NCI-H226 (cell line): ENCODE measurements around the gene RAD51B.

Source experiments
- DNase-seq: peaks from one replicate; pipeline ENCODE4 v3.0.0-alpha.2; 2015

The RAD51B gene

GRCh38 chr14:68458840-68459469 lies 639.4 kb downstream of the RAD51B start:
- peak; percentile 70 for DNase-seq

DNA sequence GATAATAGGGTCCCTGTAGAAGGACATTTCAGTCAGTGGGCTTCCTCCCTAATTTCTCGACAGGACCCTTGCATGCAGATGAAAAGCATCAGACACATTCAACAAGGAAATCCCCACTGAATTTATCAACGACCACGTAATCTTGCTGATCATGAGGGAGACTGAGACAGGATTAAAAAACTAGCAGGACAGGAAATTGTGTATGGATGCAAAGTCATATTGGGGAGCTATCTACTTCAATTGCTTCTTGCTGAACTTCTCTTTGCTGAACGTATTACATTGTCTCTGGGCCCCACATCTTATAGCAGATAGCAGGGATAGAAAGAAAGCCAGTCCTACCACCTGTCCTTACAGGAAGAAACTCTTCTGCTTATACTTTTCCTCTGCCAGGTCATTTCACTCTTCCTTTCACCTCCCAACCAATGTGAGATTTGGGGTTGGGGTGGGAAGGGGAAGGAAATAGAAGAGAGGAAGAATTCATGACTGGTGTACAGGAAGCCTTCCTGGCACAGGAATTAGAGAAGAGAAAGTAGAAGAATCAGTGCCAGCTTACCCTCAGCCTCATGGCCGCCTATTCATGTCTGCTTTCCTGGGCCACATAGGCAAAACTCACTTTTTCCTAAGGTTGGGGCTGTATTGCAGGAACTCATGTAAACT lies 640.0 kb downstream of the RAD51B start:
- no peak for DNase-seq

DNA sequence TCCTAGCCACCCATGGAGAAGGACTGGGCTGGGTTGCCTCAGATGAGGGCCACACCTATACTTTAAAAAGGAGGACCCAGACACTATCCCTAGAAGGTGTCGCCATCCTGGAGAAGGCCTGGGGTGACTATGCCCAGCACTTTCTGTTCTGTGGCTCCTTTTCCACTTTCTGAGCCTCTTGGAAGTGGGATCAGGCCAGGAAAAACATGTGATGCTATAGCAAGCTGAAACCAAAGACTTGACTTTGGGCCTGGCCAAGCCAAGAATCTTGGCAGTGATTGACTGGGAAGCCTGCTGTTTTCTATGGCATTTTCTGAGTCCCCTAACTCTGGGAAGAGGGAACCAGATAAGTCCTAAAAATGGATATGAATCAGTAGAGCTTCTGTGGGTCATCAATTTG lies 641.0 kb downstream of the RAD51B start:
- DNase-seq: no peak

DNA sequence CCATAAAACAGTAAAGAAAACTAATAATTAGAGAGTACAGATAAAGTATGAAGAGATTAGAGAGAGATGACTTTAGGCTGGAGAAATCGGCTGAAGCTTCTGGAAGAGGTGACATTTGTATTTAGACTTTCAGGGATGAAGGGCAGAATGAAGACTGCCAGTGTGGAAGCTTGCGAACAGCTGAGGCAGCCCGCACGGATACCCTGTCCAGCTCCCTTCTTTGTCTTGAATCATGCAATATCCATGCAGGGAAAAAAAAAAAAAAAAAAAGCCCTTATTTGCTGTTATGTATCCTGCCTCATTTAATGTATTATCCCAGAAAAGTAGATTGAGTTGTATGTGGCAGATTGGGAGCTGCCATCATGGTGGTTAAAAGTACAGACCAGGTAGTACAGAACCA lies 641.5 kb downstream of the RAD51B start:
- DNase-seq: no peak

- DNase-seq: peak; percentile 55
Measured at GRCh38 chr14:68462683-68463082, 643.1 kb downstream of the RAD51B start.

DNA sequence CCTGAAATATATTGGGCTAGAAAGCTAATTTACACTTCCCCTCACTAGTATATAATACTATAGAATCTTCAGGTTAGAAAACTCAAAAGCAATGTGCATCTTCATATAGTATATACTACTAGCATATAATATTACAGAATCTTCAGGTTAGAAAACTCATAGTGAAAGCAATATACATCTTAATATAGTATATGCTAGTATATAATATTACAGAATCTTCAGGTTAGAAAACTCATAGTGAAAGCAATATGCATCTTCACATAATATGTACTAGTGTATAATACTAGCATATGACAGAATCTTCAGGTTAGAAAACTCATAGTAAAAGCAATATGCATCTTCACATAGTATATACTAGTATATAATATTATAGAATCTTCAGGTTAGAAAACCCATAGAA lies 643.7 kb downstream of the RAD51B start:
- DNase-seq: no peak

DNA sequence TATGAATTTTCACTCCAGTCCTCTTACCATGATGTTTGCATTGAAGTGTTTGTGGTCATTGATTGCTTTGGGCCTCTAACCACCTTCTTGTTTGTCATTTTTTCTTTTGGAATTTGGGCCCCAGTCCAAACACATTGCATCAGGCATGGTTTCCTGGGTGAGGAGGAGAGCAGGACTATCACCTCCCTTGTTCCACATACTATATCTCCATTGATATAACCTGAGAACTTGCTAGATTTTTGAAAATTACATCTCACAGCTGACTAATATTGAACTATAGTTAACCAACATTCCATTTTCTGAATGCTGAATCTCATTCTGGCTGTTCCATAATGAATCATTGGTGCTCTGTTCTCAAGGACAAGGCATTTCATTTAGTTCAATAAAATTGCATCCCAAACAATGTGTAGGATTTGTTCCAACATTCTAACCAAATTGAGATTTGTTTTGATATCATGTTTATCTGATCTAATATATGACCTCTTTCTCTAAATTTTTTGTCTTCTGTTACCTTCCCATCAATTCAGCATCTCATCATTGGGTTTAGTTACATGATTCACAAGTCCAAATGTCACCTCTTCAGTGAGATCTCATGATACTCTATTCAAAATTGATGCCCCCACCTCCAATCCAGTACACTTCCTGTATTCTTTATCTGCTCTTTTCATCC lies 644.3 kb downstream of the RAD51B start:
- peak; percentile 68 for DNase-seq

DNA sequence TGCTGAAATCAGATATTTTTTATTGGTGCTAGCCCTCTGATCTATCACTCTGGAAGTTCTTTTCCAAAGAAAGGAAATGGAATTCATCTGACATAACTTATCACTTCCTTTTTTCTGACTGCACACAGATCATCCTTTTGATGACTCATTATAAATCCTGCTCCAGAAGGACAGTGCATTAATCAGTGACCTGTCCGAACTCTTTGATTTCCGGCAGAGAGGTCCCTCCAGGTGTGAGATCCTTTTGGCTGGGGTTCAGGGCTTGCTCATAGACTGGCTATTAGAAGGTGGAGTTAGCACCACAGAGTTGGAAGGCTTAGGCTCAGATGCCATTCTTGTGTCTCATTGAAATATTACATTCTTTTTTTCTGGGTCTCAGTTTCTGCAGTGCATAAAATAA lies 645.1 kb downstream of the RAD51B start:
- DNase-seq: peak; percentile 90

- DNase-seq: peak; percentile 98
Measured at GRCh38 chr14:68466491-68466977, 647.0 kb downstream of the RAD51B start.

GRCh38 chr14:68467425-68467824 lies 647.8 kb downstream of the RAD51B start:
- DNase-seq: no peak

- peak; percentile 89 for DNase-seq
Measured at GRCh38 chr14:68468437-68469207, 649.0 kb downstream of the RAD51B start.

- DNase-seq: no peak
Measured at GRCh38 chr14:68469208-68469713, 649.7 kb downstream of the RAD51B start.

GRCh38 chr14:68470361-68470760 lies 650.8 kb downstream of the RAD51B start:
- no peak for DNase-seq

- no peak for DNase-seq
Measured at GRCh38 chr14:68471029-68471963, 651.7 kb downstream of the RAD51B start.

DNA sequence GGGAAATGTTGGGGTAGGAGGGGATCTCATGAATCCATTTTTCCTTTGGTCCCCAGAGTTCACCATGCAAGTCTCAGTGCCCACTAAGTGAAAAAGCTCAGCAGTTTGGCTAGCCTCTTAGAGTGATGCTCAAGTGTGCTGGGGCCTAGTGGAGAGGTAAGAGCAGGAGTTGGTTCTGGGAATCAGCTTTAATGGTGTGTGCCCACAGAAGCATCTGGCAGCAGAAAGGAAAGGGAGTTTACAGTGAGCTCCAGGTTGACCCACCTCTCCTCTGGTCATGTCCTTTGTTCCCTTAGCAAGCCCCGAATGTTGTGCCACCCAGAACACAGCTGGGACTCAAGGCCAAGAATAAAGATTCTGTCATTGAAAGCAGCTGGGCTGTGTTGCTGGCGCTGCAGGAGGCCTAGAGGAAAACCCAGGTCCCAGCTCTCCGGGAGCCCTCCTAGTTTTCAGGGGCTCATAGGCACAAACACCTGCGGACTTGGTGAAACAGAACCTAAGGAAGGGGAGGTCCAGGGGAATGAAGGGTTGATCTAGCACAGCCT lies 652.5 kb downstream of the RAD51B start:
- DNase-seq: no peak

GRCh38 chr14:68473069-68473468 lies 653.5 kb downstream of the RAD51B start:
- no peak for DNase-seq

GRCh38 chr14:68473794-68474193 lies 654.2 kb downstream of the RAD51B start:
- DNase-seq: no peak

GRCh38 chr14:68474741-68475140 lies 655.2 kb downstream of the RAD51B start:
- DNase-seq: no peak

DNA sequence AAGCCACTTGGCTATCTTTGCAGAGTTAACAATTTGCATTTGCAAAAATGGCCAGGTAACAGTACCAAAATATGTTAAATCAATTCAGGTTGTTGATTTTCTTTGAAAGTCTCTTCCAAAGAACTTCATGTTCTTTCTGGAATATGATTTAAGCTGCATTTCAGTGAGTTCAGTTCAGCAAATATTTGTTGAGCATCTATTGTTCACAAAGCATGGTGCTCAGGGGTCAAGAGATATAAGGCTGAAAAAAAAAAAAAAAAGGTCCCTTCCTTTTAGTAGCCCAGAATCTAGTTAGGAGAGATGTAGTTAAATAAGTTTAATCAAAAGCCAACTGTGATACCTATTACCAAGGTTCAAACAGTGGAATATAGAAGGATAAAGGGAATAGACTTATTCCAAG lies 656.2 kb downstream of the RAD51B start:
- DNase-seq: no peak

DNA sequence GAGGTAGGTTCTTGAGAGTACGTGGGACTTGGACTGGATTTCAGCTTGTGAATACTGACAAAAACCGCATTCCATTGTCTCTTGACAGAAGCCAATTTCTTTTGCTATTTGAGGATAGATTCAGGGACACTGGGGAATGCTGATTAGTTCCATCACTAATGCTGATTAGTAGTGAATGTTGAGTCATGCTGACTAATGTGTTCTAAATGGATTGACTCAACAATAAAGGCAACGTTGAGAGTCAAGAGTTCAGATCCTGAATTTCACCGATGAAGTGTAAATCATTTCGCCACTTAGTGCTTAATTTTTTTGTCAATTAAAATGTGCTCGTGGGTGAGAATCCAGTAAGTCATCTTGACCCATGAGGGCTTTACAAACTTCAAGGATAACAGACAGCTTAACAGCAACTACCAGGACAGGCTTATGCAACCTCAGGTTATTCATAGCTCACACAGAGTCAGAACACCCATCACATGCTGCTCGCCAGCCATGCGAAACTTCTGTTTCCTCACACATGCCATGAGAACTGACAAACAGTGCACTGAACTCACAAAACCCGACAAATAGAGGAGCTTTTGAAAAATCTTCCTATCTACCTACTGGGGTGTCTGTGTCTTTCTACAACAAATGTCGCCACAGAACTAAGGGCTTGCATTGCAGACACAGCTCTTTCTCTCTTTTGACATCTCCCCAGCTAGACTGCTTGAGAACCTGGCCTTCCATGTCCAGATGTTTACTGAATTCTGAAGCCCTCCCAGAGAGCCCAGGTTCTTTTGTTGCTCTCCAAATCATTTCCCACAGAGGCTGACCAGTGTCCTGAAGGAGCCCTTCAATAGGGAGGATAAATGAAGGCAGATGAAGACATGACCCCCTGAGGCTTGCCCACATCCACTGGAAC lies 656.9 kb downstream of the RAD51B start:
- peak; percentile 59 for DNase-seq

GRCh38 chr14:68477110-68477455 lies 657.5 kb downstream of the RAD51B start:
- no peak for DNase-seq
